Naive B cell (primary cell): ENCODE measurements around the gene SLC23A1. TPM values are rescaled to one million over a fixed set of nuclear protein-coding genes. Genes with fewer than 3 reads are reported as not detected.

Experiments
- ATAC-seq, 2 donors: fragments of 150-1000 bp; cut with Tn5 transposase; 2 replicates each; pipeline ENCODE4 v1.10.0; 2021; ENCODE audit warnings: low read depth in 2 of 2, mild to moderate bottlenecking in 2 of 2, moderate library complexity in 2 of 2
- DNase-seq: peaks from one replicate; pipeline ENCODE4 v3.0.0; 2022
- H3K27ac Mint-ChIP-seq, 6 donors: one replicate each; pipeline ENCODE4 v1.8.0; 2020 to 2022; ENCODE audit warnings: mild to moderate bottlenecking in 6 of 6, mixed read lengths in 6 of 6, moderate library complexity in 5 of 6, inconsistent platforms in 2 of 6
- H3K27me3 Mint-ChIP-seq, 3 donors: one replicate each; pipeline ENCODE4 v1.8.0; 2021 to 2022; ENCODE audit warnings: mixed read lengths in 3 of 3, mild to moderate bottlenecking in 1 of 3
- H3K36me3 Mint-ChIP-seq, 2 donors: one replicate each; pipeline ENCODE4 v1.8.0; 2020 to 2022; ENCODE audit warnings: mixed read lengths in 2 of 2, inconsistent platforms in 1 of 2, mild to moderate bottlenecking in 1 of 2
- H3K4me1 Mint-ChIP-seq, 3 donors: one replicate each; pipeline ENCODE4 v1.8.0; 2020 to 2022; ENCODE audit warnings: mixed read lengths in 3 of 3, inconsistent platforms in 1 of 3, mild to moderate bottlenecking in 1 of 3, moderate library complexity in 1 of 3
- H3K4me3 Mint-ChIP-seq, 8 donors: one replicate each; pipeline ENCODE4 v1.8.0; 2020 to 2022; ENCODE audit warnings: mild to moderate bottlenecking in 8 of 8, mixed read lengths in 8 of 8, moderate library complexity in 8 of 8, inconsistent platforms in 2 of 8
- H3K9me3 Mint-ChIP-seq, 7 donors: one replicate each; pipeline ENCODE4 v1.8.0; 2020 to 2022; ENCODE audit warnings: mixed read lengths in 7 of 7, mild to moderate bottlenecking in 5 of 7, inconsistent platforms in 2 of 7, moderate library complexity in 1 of 7
- polyA plus RNA-seq, 6 donors: library from polyadenylated mRNA; unstranded; fragments of 300-500 nt; fragmentation: Illumina TruSeq; gene quantifications; one replicate each; pipeline ENCODE4 v1.2.3, GENCODE V29; 2021; ENCODE audit warnings: low read depth in 6 of 6

SLC23A1 gene
- polyA plus RNA-seq, 6 donors from 2014 or later, result 0.13 to 0.57 (median 0.49) TPM; not detected in 3

GRCh38 chr5:139382807-139383206, 290 bp downstream of the SLC23A1 start:
- Mint-ChIP-seq H3K9me3 (no peaks in the 10 kb centered on the region), H3K4me3 (peak overlapping the region in 1 of 8 donors; percentile 25), H3K27me3 (no peaks in the 10 kb centered on the region), H3K4me1 (peaks cover 48 to 65% (median 60%) of the 10 kb centered on the region in 3 donors), H3K27ac (peak overlapping the region in 2 of 6 donors; percentile 52 to 66), H3K36me3 (no peaks in the 10 kb centered on the region)
- no peak for DNase-seq
- ATAC-seq, result no peak

GRCh38 chr5:139381837-139382761, 998 bp downstream of the SLC23A1 start:
- peaks cover 41 to 58% (median 52%) of the 10 kb centered on the region in 3 donors for H3K4me1 Mint-ChIP-seq
- H3K36me3 Mint-ChIP-seq, result peaks cover 0 to 3% of the 10 kb centered on the region in 2 donors
- H3K27me3 Mint-ChIP-seq, result no peaks in the 10 kb centered on the region
- no peaks in the 10 kb centered on the region for H3K9me3 Mint-ChIP-seq
- peak overlapping the region in 3 of 8 donors; percentile 19 to 26 (median 25) for H3K4me3 Mint-ChIP-seq
- no peak for DNase-seq
- no peak for ATAC-seq
- peak overlapping the region in 3 of 6 donors; percentile 43 to 66 (median 52) for H3K27ac Mint-ChIP-seq

GRCh38 chr5:139379626-139380449, 3.3 kb downstream of the SLC23A1 start:
- Mint-ChIP-seq H3K4me1 (peaks cover 25 to 35% (median 35%) of the 10 kb centered on the region in 3 donors), H3K27ac (peak overlapping the region in 5 of 6 donors; percentile 42 to 89 (median 72)), H3K27me3 (no peaks in the 10 kb centered on the region), H3K4me3 (no peak overlapping the region), H3K9me3 (no peaks in the 10 kb centered on the region), H3K36me3 (peaks cover 0 to 4% of the 10 kb centered on the region in 2 donors)
- no peak for DNase-seq
- ATAC-seq, result no peak

GRCh38 chr5:139378941-139379361, 4.1 kb downstream of the SLC23A1 start:
- Mint-ChIP-seq H3K4me3 (no peak overlapping the region), H3K9me3 (no peaks in the 10 kb centered on the region), H3K27ac (peak overlapping the region in 1 of 6 donors; percentile 38), H3K4me1 (peaks cover 17 to 28% (median 26%) of the 10 kb centered on the region in 3 donors), H3K27me3 (no peaks in the 10 kb centered on the region), H3K36me3 (peaks cover 0 to 4% of the 10 kb centered on the region in 2 donors)
- no peak for ATAC-seq
- no peak for DNase-seq

- H3K4me1 Mint-ChIP-seq, result peaks cover 17 to 22% (median 19%) of the 10 kb centered on the region in 3 donors
- H3K36me3 Mint-ChIP-seq, result peaks cover 0 to 4% of the 10 kb centered on the region in 2 donors
- no peaks in the 10 kb centered on the region for H3K27me3 Mint-ChIP-seq
- no peak for DNase-seq
- no peak overlapping the region for H3K27ac Mint-ChIP-seq
- no peak overlapping the region for H3K4me3 Mint-ChIP-seq
- no peaks in the 10 kb centered on the region for H3K9me3 Mint-ChIP-seq
- ATAC-seq, result peak in 1 of 2 donors; percentile 32
Measured at GRCh38 chr5:139378101-139378825, 4.8 kb downstream of the SLC23A1 start.

- peak overlapping the region in 2 of 6 donors; percentile 65 to 79 for H3K27ac Mint-ChIP-seq
- no peak overlapping the region for H3K4me3 Mint-ChIP-seq
- peaks cover 0 to 6% of the 10 kb centered on the region in 2 donors for H3K36me3 Mint-ChIP-seq
- ATAC-seq (no peak), DNase-seq (no peak)
- H3K9me3 Mint-ChIP-seq, result no peaks in the 10 kb centered on the region
- peaks cover 13 to 16% (median 13%) of the 10 kb centered on the region in 3 donors for H3K4me1 Mint-ChIP-seq
- H3K27me3 Mint-ChIP-seq, result no peaks in the 10 kb centered on the region
Measured at GRCh38 chr5:139377226-139377625, 5.9 kb downstream of the SLC23A1 start.

- Mint-ChIP-seq H3K36me3 (peaks cover 0 to 7% of the 10 kb centered on the region in 2 donors), H3K4me1 (peaks cover 8 to 11% (median 8%) of the 10 kb centered on the region in 3 donors), H3K4me3 (no peak overlapping the region), H3K9me3 (no peaks in the 10 kb centered on the region), H3K27ac (peak overlapping the region in 2 of 6 donors; percentile 30 to 52), H3K27me3 (no peaks in the 10 kb centered on the region)
- no peak for DNase-seq
- no peak for ATAC-seq
Measured at GRCh38 chr5:139376364-139376763, 6.7 kb downstream of the SLC23A1 start.

- Mint-ChIP-seq H3K27ac (peak overlapping the region in 3 of 6 donors; percentile 22 to 70 (median 37)), H3K9me3 (no peaks in the 10 kb centered on the region), H3K36me3 (peaks cover 0 to 7% of the 10 kb centered on the region in 2 donors), H3K27me3 (no peaks in the 10 kb centered on the region), H3K4me3 (no peak overlapping the region), H3K4me1 (peaks cover 3 to 5% (median 3%) of the 10 kb centered on the region in 3 donors)
- ATAC-seq (no peak), DNase-seq (no peak)
Measured at GRCh38 chr5:139374909-139375308, 8.2 kb downstream of the SLC23A1 start.

- Mint-ChIP-seq H3K27ac (peak overlapping the region in 2 of 6 donors; percentile 66 to 84), H3K4me1 (peaks cover 0 to 5% (median 0%) of the 10 kb centered on the region in 3 donors), H3K4me3 (no peak overlapping the region), H3K36me3 (peaks cover 0 to 11% of the 10 kb centered on the region in 2 donors), H3K27me3 (no peaks in the 10 kb centered on the region), H3K9me3 (no peaks in the 10 kb centered on the region)
- DNase-seq (no peak), ATAC-seq (no peak)
Measured at GRCh38 chr5:139371482-139372435, 11.3 kb downstream of the SLC23A1 start.

- no peak overlapping the region for H3K4me3 Mint-ChIP-seq
- H3K4me1 Mint-ChIP-seq, result no peaks in the 10 kb centered on the region
- ATAC-seq, result no peak
- H3K36me3 Mint-ChIP-seq, result peaks cover 4 to 17% of the 10 kb centered on the region in 2 donors
- H3K27me3 Mint-ChIP-seq, result no peaks in the 10 kb centered on the region
- no peaks in the 10 kb centered on the region for H3K9me3 Mint-ChIP-seq
- no peak for DNase-seq
- H3K27ac Mint-ChIP-seq, result peak overlapping the region in 1 of 6 donors; percentile 28
Measured at GRCh38 chr5:139369181-139369580, 13.9 kb downstream of the SLC23A1 start.

GRCh38 chr5:139368613-139369012, 14.5 kb downstream of the SLC23A1 start:
- no peak for ATAC-seq
- Mint-ChIP-seq H3K27me3 (no peaks in the 10 kb centered on the region), H3K9me3 (no peaks in the 10 kb centered on the region), H3K27ac (peak overlapping the region in 3 of 6 donors; percentile 39 to 92 (median 66)), H3K36me3 (peaks cover 10 to 21% of the 10 kb centered on the region in 2 donors), H3K4me3 (no peak overlapping the region), H3K4me1 (no peaks in the 10 kb centered on the region)
- DNase-seq, result no peak

GRCh38 chr5:139364466-139364865, 18.6 kb downstream of the SLC23A1 start:
- Mint-ChIP-seq H3K27ac (peak overlapping the region in 1 of 6 donors; percentile 16), H3K27me3 (no peaks in the 10 kb centered on the region), H3K9me3 (no peaks in the 10 kb centered on the region), H3K4me3 (no peak overlapping the region), H3K36me3 (peaks cover 10 to 18% of the 10 kb centered on the region in 2 donors), H3K4me1 (peaks cover 0 to 10% (median 4%) of the 10 kb centered on the region in 3 donors)
- ATAC-seq (no peak), DNase-seq (no peak)
